ENCODE measurements around the gene WAS. TPM values are rescaled to one million over a fixed set of nuclear protein-coding genes. Genes with fewer than 3 reads are reported as not detected.

Gene WAS
- total RNA-seq, 1 experiment from 2014 or later, result 0.43 TPM

DNA sequence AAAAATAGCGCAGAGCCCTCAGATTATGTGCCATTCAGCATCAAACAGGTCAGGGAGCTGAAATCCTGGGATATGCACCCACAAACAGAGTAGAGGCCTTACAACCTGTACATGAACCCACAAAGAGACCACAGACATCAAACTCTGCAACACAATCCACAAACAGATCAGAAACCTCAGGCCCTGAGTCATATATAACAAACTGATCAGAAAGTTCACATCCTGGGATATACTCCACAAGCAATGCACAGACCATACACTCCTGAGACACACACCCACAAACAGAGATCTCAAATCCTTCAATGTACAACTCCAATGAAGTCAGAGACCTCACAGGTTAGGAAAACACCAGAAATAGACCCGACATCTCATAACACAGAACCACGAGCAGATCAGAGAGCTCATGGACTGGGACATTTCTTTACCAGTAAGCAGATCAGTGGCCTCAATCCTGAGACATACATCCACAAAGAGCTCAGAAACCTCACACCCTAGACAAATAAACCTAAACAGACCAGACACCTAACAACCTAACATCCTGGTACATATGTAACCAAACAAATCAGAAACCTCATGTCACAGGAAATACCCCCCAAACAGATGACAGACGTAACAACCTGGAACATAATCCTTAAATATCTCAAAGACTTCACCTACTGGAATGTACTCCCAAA lies 37.1 kb downstream of the WAS start:
- no peak for DNase-seq
- no peak overlapping the region for H3K4me3 Mint-ChIP-seq (ENCODE audit: unreplicated experiment)

DNA sequence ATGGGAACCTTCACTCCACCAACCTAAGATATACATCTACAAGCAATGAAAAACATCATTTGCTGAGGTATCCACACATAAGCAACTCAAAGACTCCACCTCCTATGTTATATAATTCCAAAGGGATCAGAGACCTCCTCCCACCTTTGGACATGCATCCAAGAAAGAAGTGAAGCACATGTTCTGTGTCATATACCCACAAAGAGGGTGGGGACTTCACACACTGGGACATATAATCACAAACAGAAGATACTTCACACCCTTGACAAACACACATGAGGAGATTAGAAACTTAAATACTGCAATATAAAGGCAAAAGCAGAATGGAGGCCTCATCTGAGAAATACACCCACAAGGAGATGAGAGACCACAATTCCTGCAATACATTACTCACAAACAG lies 38.3 kb downstream of the WAS start:
- Mint-ChIP-seq H3K4me1 (ENCODE audit: low read depth, unreplicated experiment) (no peaks in the 10 kb centered on the region), H3K36me3 (ENCODE audit: insufficient read depth, unreplicated experiment) (no peaks in the 10 kb centered on the region), H3K9me3 (ENCODE audit: unreplicated experiment) (no peaks in the 10 kb centered on the region), H3K4me3 (ENCODE audit: unreplicated experiment) (no peak overlapping the region), H3K27me3 (ENCODE audit: insufficient read depth, unreplicated experiment) (no peaks in the 10 kb centered on the region), H3K27ac (ENCODE audit: unreplicated experiment) (no peak overlapping the region)
- ChIA-PET POLR2A (no interaction called here), CTCF (no interaction called here)
- no peak overlapping the region for H3K4me3 ChIP-seq (ENCODE audit: low read depth, low read length)
- DNase-seq, result no peak
- BruUV-seq (replicated peaks), result no TSS peak
- H3K36me3 ChIP-seq (ENCODE audit: control insufficient read depth, insufficient read depth, low read length), result no peaks in the 10 kb centered on the region
- no peaks in the 10 kb centered on the region for H3K27me3 ChIP-seq (replicated peaks; ENCODE audit: control insufficient read depth, insufficient read depth, low read length)
- TF ChIP-seq, protein P1, sequence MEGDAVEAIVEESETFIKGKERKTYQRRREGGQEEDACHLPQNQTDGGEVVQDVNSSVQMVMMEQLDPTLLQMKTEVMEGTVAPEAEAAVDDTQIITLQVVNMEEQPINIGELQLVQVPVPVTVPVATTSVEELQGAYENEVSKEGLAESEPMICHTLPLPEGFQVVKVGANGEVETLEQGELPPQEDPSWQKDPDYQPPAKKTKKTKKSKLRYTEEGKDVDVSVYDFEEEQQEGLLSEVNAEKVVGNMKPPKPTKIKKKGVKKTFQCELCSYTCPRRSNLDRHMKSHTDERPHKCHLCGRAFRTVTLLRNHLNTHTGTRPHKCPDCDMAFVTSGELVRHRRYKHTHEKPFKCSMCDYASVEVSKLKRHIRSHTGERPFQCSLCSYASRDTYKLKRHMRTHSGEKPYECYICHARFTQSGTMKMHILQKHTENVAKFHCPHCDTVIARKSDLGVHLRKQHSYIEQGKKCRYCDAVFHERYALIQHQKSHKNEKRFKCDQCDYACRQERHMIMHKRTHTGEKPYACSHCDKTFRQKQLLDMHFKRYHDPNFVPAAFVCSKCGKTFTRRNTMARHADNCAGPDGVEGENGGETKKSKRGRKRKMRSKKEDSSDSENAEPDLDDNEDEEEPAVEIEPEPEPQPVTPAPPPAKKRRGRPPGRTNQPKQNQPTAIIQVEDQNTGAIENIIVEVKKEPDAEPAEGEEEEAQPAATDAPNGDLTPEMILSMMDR (IDR thresholded peaks at IDR 0.05; ENCODE audit: insufficient read depth in 1 of 2, low read depth in 1 of 2, low read length in 1 of 2, severe bottlenecking in 1 of 2, unreplicated experiment in 1 of 2), result no peak
- no peaks in the 10 kb centered on the region for H3K9me3 ChIP-seq
- no peaks in the 10 kb centered on the region for H3K4me1 ChIP-seq
- intact Hi-C loops (cut with micrococcal nuclease; ENCODE audit: unreplicated experiment), result no loop called here

More for the DNA sequence above, 37.1 kb downstream of the WAS start:
- Histone ChIP-seq H3K4me1 (no peaks in the 10 kb centered on the region), H3K36me3 (ENCODE audit: control insufficient read depth, insufficient read depth, low read length) (no peaks in the 10 kb centered on the region), H3K9me3 (no peaks in the 10 kb centered on the region), H3K27me3 (replicated peaks; ENCODE audit: control insufficient read depth, insufficient read depth, low read length) (no peaks in the 10 kb centered on the region), H3K4me3 (ENCODE audit: low read depth, low read length) (no peak overlapping the region)
- ChIA-PET CTCF (no interaction called here), POLR2A (no interaction called here)
- BruUV-seq (replicated peaks), result no TSS peak
- H3K9me3 Mint-ChIP-seq (ENCODE audit: unreplicated experiment), result no peaks in the 10 kb centered on the region
- no peaks in the 10 kb centered on the region for H3K36me3 Mint-ChIP-seq (ENCODE audit: insufficient read depth, unreplicated experiment)
- H3K27me3 Mint-ChIP-seq (ENCODE audit: insufficient read depth, unreplicated experiment), result no peaks in the 10 kb centered on the region
- H3K27ac Mint-ChIP-seq (ENCODE audit: unreplicated experiment), result no peak overlapping the region
- TF ChIP-seq, protein P1 (IDR thresholded peaks at IDR 0.05; ENCODE audit: insufficient read depth in 1 of 2, low read depth in 1 of 2, low read length in 1 of 2, severe bottlenecking in 1 of 2, unreplicated experiment in 1 of 2), result no peak
- no peaks in the 10 kb centered on the region for H3K4me1 Mint-ChIP-seq (ENCODE audit: low read depth, unreplicated experiment)
- intact Hi-C loops (cut with micrococcal nuclease; ENCODE audit: unreplicated experiment), result no loop called here

DNA sequence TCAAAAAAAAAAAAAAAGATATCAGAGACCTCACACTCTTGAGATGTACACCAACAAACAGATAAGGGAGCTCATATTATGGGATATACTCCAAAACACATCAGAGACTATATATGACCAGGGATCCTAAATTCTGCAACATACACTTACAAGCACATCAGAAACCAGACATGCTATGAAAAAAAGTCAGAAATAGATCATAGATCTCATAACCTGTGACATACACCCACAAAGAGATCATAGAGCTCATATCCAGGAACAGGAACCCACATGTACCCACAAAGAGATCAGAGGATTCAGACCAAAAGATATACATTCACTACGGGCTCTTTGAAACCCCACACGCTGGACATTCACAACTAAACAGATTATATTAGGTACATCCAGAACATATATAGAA lies 43.0 kb downstream of the WAS start:
- no peaks in the 10 kb centered on the region for H3K4me1 Mint-ChIP-seq (ENCODE audit: low read depth, unreplicated experiment)
- intact Hi-C loops (cut with micrococcal nuclease; ENCODE audit: unreplicated experiment), result no loop called here
- ChIA-PET CTCF (no interaction called here), POLR2A (no interaction called here)
- no peaks in the 10 kb centered on the region for H3K4me1 ChIP-seq
- TF ChIP-seq, protein P1 (IDR thresholded peaks at IDR 0.05; ENCODE audit: insufficient read depth in 1 of 2, low read depth in 1 of 2, low read length in 1 of 2, severe bottlenecking in 1 of 2, unreplicated experiment in 1 of 2), result no peak
- no peak overlapping the region for H3K27ac Mint-ChIP-seq (ENCODE audit: unreplicated experiment)
- H3K9me3 ChIP-seq, result no peaks in the 10 kb centered on the region
- H3K36me3 Mint-ChIP-seq (ENCODE audit: insufficient read depth, unreplicated experiment), result no peaks in the 10 kb centered on the region
- no peak overlapping the region for H3K4me3 ChIP-seq (ENCODE audit: low read depth, low read length)
- no peaks in the 10 kb centered on the region for H3K27me3 ChIP-seq (replicated peaks; ENCODE audit: control insufficient read depth, insufficient read depth, low read length)
- H3K36me3 ChIP-seq (ENCODE audit: control insufficient read depth, insufficient read depth, low read length), result no peaks in the 10 kb centered on the region
- no peaks in the 10 kb centered on the region for H3K9me3 Mint-ChIP-seq (ENCODE audit: unreplicated experiment)
- H3K27me3 Mint-ChIP-seq (ENCODE audit: insufficient read depth, unreplicated experiment), result no peaks in the 10 kb centered on the region
- H3K4me3 Mint-ChIP-seq (ENCODE audit: unreplicated experiment), result no peak overlapping the region
- DNase-seq, result no peak
- BruUV-seq (replicated peaks), result no TSS peak

Measured in Caco-2 (cell line).